LNCaP clone FGC (cell line): ENCODE data around the gene ACOT2.

Experiments
- DNase-seq: peaks from one replicate; pipeline ENCODE4 v3.0.0-alpha.2; 2011; ENCODE audit warnings: low read depth
- H3K4me3 ChIP-seq: 2 replicates; pipeline ENCODE4 v1.5.1; 2011; ENCODE audit warnings: mild to moderate bottlenecking, low read depth, low read length, control low read depth
- TF ChIP-seq, protein P1 (sequence below): IDR thresholded peaks from 2 replicates; pipeline ENCODE4 v1.5.1; 2012; ENCODE audit warnings: mild to moderate bottlenecking; ENCODE audit not compliant: control insufficient read depth, insufficient read depth; ENCODE audit errors: extremely low read depth

The ACOT2 gene

DNA sequence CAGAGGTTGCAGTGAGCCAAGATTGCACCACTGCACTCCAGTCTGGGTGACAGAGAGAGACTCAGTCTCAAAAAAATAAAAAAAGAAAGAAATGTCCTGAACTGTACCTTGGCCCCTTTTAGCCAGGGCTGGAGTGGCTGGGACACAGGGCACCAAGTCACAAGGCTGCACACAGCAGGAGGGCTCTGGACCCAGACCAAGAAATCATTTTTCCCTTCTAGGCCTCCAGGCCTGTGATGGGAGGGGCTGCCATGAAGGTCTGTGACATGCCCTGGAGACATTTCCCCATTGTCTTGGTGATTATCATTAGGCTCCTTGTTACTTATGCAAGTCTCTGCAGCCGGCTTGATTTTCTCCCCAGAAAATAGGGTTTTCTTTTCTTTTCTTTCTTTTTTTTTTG lies 38.2 kb downstream of the ACOT2 start:
- DNase-seq = no peak
- TF ChIP-seq, protein P1, sequence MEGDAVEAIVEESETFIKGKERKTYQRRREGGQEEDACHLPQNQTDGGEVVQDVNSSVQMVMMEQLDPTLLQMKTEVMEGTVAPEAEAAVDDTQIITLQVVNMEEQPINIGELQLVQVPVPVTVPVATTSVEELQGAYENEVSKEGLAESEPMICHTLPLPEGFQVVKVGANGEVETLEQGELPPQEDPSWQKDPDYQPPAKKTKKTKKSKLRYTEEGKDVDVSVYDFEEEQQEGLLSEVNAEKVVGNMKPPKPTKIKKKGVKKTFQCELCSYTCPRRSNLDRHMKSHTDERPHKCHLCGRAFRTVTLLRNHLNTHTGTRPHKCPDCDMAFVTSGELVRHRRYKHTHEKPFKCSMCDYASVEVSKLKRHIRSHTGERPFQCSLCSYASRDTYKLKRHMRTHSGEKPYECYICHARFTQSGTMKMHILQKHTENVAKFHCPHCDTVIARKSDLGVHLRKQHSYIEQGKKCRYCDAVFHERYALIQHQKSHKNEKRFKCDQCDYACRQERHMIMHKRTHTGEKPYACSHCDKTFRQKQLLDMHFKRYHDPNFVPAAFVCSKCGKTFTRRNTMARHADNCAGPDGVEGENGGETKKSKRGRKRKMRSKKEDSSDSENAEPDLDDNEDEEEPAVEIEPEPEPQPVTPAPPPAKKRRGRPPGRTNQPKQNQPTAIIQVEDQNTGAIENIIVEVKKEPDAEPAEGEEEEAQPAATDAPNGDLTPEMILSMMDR = no peak
- no peak overlapping the region for H3K4me3 ChIP-seq

DNA sequence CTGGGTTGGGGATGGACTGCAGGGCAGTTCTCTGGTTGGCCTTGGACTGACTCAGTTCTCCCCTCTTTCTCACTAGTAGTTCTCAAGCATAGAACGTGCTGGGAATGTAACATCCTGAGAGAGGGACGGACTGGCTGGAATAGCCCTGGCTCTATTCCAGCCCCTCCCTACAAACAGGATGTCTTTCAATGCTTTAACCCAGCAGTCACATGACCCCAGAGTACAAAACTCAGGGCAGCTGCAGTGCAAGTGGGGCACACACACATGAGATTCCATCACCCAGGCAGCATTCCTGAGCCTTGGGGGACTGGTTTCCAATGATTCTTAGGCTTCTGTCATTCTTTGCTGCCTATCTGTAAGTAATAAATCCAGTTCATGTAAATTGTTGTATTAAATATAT lies 41.7 kb downstream of the ACOT2 start:
- H3K4me3 ChIP-seq = no peak overlapping the region
- TF ChIP-seq, protein P1 = no peak
- DNase-seq = no peak

- no peak for DNase-seq
- TF ChIP-seq, protein P1 = no peak
- H3K4me3 ChIP-seq = no peak within 1 kb of the TSS
Measured at GRCh38 chr14:73612339-73613045, 43.5 kb downstream of the ACOT2 start, which contains the start of gene ACOT6. Gene ACOT6, plus strand, starts transcription at chr14:73612517. Its CDS starts 55 bp downstream, at chr14:73612572.

GRCh38 chr14:73613046-73613383 lies 44.0 kb downstream of the ACOT2 start:
- no peak for DNase-seq
- H3K4me3 ChIP-seq = no peak overlapping the region

GRCh38 chr14:73613419-73613963 lies 44.5 kb downstream of the ACOT2 start:
- H3K4me3 ChIP-seq = no peak overlapping the region
- no peak for DNase-seq
- TF ChIP-seq, protein P1 = no peak

More at GRCh38 chr14:73613046-73613383, 44.0 kb downstream of the ACOT2 start:
- TF ChIP-seq, protein P1 = no peak

DNA sequence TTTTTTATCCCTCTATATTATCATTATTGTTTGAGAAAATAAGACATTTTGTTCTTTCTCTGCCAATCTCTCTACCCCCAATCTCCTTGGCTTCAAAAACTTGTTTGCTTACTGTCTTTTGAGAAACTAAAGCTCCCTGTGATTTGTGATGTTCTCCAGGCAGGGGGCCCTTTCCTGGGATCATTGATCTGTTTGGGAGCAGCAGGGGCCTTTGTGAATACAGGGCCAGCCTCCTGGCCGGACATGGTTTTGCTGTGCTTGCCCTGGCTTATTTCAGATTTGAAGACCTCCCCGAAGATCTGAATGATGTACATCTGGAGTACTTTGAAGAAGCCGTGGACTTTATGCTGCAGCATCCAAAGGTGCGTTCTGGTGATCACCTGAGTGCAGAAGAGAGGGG lies 47.8 kb downstream of the ACOT2 start:
- no peak for DNase-seq
- TF ChIP-seq, protein P1 = no peak

GRCh38 chr14:73619524-73619923 lies 50.5 kb downstream of the ACOT2 start:
- no peak overlapping the region for H3K4me3 ChIP-seq
- TF ChIP-seq, protein P1 = no peak
- no peak for DNase-seq

More for the DNA sequence above, 47.8 kb downstream of the ACOT2 start:
- H3K4me3 ChIP-seq = no peak overlapping the region
